GM12891 (cell line): ENCODE data around the gene MAP3K2.

Experiments used
- PAX5 ChIP-seq: IDR thresholded peaks from 2 replicates; pipeline ENCODE4 v1.6.1; 2011; ENCODE audit warnings: low read length, moderate library complexity, mild to moderate bottlenecking; ENCODE audit not compliant: insufficient read depth, severe bottlenecking
- TAF1 ChIP-seq: IDR thresholded peaks from 2 replicates; pipeline ENCODE4 v1.6.1; 2011; ENCODE audit warnings: low read depth, low read length, control low read depth

- TF ChIP-seq TAF1 (no peak), PAX5 (no peak)
Observed at GRCh38 chr2:127320067-127320466, 67.7 kb downstream of the MAP3K2 start.
